Endothelial cell of umbilical vein (primary cell): ENCODE data around the gene CSNK1G1.

ENCODE experiments used
- CTCF ChIP-seq, 2 donors: IDR thresholded peaks; 1 replicate in 1 of 2; 2 replicates in 1 of 2; pipeline ENCODE4 v1.5.1; 2011; ENCODE audit warnings: low read length in 2 of 2, mild to moderate bottlenecking in 2 of 2, moderate library complexity in 2 of 2, control low read depth in 1 of 2, inconsistent platforms in 1 of 2, low read depth in 1 of 2; ENCODE audit not compliant: insufficient read depth in 1 of 2; ENCODE audit errors: extremely low read depth in 1 of 2
- EZH2 ChIP-seq: IDR thresholded peaks from 2 replicates; pipeline ENCODE4 v1.6.1; 2012; ENCODE audit warnings: borderline replicate concordance, low read depth, mild to moderate bottlenecking, moderate library complexity, low read length, inconsistent platforms; ENCODE audit not compliant: severe bottlenecking
- JUN ChIP-seq: IDR thresholded peaks from 2 replicates; pipeline ENCODE4 v1.6.1; 2011; ENCODE audit warnings: borderline replicate concordance, low read depth; ENCODE audit not compliant: insufficient read length, insufficient read depth
- POLR2A ChIP-seq: IDR thresholded peaks from 2 replicates; pipeline ENCODE4 v1.6.1; 2012; ENCODE audit warnings: low read depth, mild to moderate bottlenecking, control low read depth, low read length
- POLR2AphosphoS5 ChIP-seq: IDR thresholded peaks from 2 replicates; pipeline ENCODE4 v1.6.1; 2012; ENCODE audit warnings: low read depth, mild to moderate bottlenecking, control low read depth, low read length, moderate library complexity; ENCODE audit not compliant: insufficient read depth

GRCh38 chr15:64187396-64188191 is 168.4 kb downstream of the CSNK1G1 start:
- TF ChIP-seq CTCF (IDR thresholded peaks at IDR 0.05; ENCODE audit: extremely low read depth in 1 of 2, insufficient read depth in 1 of 2, low read depth in 1 of 2, low read length in 2 of 2) (no peak), POLR2A (no peak), JUN (no peak), EZH2 (no peak), POLR2AphosphoS5 (no peak)
